Measurements from ENCODE around the gene CLASP2. TPM values are rescaled to one million over a fixed set of nuclear protein-coding genes. Genes with fewer than 3 reads are reported as not detected.
A peak's percentile ranks its signal among the peaks of the same experiment; 100 is the strongest.
"Not testable (repeated sequence)": the region's sequence is repeated elsewhere in the genome, so short reads cannot be mapped to it uniquely, and the experiment has no call there.

Gene CLASP2
- polyA plus RNA-seq, 3 donors: 46.4 to 66.5 (median 59.4) TPM

- no peak for DNase-seq (ENCODE audit: extremely low read depth in 1 of 11, low read depth in 9 of 11, low spot score in 4 of 11)
Measured at GRCh38 chr3:33706056-33706455, 12.0 kb downstream of the CLASP2 start.

GRCh38 chr3:33704891-33705290, 13.2 kb downstream of the CLASP2 start:
- no peak for DNase-seq (ENCODE audit: extremely low read depth in 1 of 11, low read depth in 9 of 11, low spot score in 4 of 11)

GRCh38 chr3:33699275-33699674, 18.8 kb downstream of the CLASP2 start:
- no peak for DNase-seq (ENCODE audit: extremely low read depth in 1 of 11, low read depth in 9 of 11, low spot score in 4 of 11)

GRCh38 chr3:33694944-33695343, 23.1 kb downstream of the CLASP2 start:
- no peak for DNase-seq (ENCODE audit: extremely low read depth in 1 of 11, low read depth in 9 of 11, low spot score in 4 of 11)

GRCh38 chr3:33690341-33690740, 27.7 kb downstream of the CLASP2 start:
- no peak for DNase-seq (ENCODE audit: extremely low read depth in 1 of 11, low read depth in 9 of 11, low spot score in 4 of 11)

GRCh38 chr3:33687406-33688010, 30.5 kb downstream of the CLASP2 start:
- no peak for DNase-seq (ENCODE audit: extremely low read depth in 1 of 11, low read depth in 9 of 11, low spot score in 4 of 11)

GRCh38 chr3:33682770-33683169, 35.3 kb downstream of the CLASP2 start:
- DNase-seq (ENCODE audit: extremely low read depth in 1 of 11, low read depth in 9 of 11, low spot score in 4 of 11): no peak

GRCh38 chr3:33681667-33682066, 36.4 kb downstream of the CLASP2 start:
- DNase-seq (ENCODE audit: extremely low read depth in 1 of 11, low read depth in 9 of 11, low spot score in 4 of 11): no peak

GRCh38 chr3:33678073-33678472, 40.0 kb downstream of the CLASP2 start:
- no peak for DNase-seq (ENCODE audit: extremely low read depth in 1 of 11, low read depth in 9 of 11, low spot score in 4 of 11)

GRCh38 chr3:33673436-33673835, 44.6 kb downstream of the CLASP2 start:
- not testable (repeated sequence) for DNase-seq (ENCODE audit: extremely low read depth in 1 of 11, low read depth in 9 of 11, low spot score in 4 of 11)

GRCh38 chr3:33668618-33669017, 49.4 kb downstream of the CLASP2 start:
- no peak for DNase-seq (ENCODE audit: extremely low read depth in 1 of 11, low read depth in 9 of 11, low spot score in 4 of 11)

GRCh38 chr3:33665294-33665693, 52.8 kb downstream of the CLASP2 start:
- no peak for DNase-seq (ENCODE audit: extremely low read depth in 1 of 11, low read depth in 9 of 11, low spot score in 4 of 11)

GRCh38 chr3:33664195-33664594, 53.9 kb downstream of the CLASP2 start:
- DNase-seq (ENCODE audit: extremely low read depth in 1 of 11, low read depth in 9 of 11, low spot score in 4 of 11): no peak

GRCh38 chr3:33663042-33663441, 55.0 kb downstream of the CLASP2 start:
- DNase-seq (ENCODE audit: extremely low read depth in 1 of 11, low read depth in 9 of 11, low spot score in 4 of 11): no peak

- no peak for DNase-seq (ENCODE audit: extremely low read depth in 1 of 11, low read depth in 9 of 11, low spot score in 4 of 11)
Measured at GRCh38 chr3:33659856-33660434, 58.1 kb downstream of the CLASP2 start.

GRCh38 chr3:33658991-33659848, 58.8 kb downstream of the CLASP2 start:
- DNase-seq (ENCODE audit: extremely low read depth in 1 of 11, low read depth in 9 of 11, low spot score in 4 of 11): peak; percentile 60 to 84 (median 73)

GRCh38 chr3:33658621-33658990, 59.4 kb downstream of the CLASP2 start:
- peak in 1 of 11 donors; percentile 27 for DNase-seq (ENCODE audit: extremely low read depth in 1 of 11, low read depth in 9 of 11, low spot score in 4 of 11)

GRCh38 chr3:33658039-33658438, 60.0 kb downstream of the CLASP2 start:
- no peak for DNase-seq (ENCODE audit: extremely low read depth in 1 of 11, low read depth in 9 of 11, low spot score in 4 of 11)

- no peak for DNase-seq (ENCODE audit: extremely low read depth in 1 of 11, low read depth in 9 of 11, low spot score in 4 of 11)
Measured at GRCh38 chr3:33652736-33653135, 65.3 kb downstream of the CLASP2 start.

GRCh38 chr3:33651101-33651500, 67.0 kb downstream of the CLASP2 start:
- not testable (repeated sequence) for DNase-seq (ENCODE audit: extremely low read depth in 1 of 11, low read depth in 9 of 11, low spot score in 4 of 11)

Measured in renal cortex interstitium (tissue), 11 donors.